Measurements from ENCODE around the gene KRT3.
"Not testable (repeated sequence)": the region's sequence is repeated elsewhere in the genome, so short reads cannot be mapped to it uniquely, and the experiment has no call there.

The KRT3 gene

DNA sequence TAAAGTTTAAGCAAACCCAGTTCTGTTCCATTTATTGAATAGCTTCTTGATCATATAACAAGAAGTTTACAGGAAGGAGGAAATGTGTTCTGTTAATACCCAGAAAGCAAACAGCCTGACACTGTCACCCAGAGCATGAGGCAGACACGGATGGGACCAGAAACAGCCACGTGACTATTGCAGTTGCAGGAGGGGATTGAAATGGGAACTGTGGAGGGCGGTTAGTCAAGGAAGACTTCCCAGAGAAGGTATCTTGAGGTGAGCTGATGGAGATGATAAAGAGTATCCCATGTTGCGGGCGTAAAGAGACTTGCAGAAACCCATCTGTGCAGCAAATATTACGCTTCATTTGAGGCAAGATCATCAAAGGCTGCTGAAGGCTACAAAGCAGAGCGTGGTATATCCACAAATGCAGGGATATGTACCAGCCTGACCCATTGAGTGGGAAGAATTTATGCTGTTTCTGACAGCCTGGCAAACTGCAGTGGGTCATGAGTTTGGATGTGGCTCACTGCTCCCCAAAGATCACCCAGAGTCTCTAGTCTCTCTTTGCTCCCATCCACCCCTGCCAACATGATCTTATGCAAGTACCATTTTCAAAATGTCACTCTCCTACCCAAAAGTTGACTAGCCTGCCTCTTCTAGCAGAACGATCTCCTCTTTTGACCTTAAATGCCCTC lies 39.5 kb downstream of the KRT3 start:
- DNase-seq = no peak

DNA sequence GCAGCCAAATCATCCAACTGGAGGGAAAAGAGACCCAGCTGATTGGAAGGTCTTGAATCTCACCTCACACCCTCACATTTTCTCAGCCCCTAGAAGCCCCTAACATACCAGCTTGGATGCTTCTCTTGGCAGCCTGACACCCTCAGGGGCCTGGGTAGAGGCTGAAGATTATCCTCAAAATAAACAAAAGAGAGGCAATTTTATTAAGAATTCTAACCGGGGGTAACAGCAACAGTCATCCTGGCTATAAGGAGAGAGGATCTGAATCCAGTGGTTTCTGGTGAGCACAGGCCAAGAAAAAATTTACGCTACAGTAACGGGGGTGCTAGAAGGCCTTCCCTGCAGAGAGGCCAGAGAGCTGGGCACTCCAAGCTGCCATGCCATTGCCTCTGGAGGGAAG lies 40.4 kb downstream of the KRT3 start:
- DNase-seq = no peak

DNA sequence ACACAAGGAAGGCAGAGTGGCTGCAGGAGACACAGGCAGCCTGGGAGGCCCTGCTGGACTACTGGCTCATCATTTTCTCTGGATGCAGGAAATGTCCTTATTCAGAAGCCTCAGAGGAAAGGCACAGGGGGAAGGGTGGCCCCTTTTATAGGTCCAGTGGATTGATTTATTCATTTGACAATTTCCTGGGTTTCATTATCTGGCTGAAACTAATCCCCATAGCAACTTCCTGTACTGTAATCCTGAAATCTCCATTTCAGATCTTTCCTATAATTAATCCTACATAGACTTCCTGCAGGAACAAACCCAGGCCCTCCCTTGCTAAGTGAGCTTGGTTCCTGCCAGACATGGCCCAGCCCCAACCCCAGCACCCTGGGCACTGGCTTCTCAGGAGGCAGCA lies 41.8 kb downstream of the KRT3 start:
- DNase-seq = no peak

DNA sequence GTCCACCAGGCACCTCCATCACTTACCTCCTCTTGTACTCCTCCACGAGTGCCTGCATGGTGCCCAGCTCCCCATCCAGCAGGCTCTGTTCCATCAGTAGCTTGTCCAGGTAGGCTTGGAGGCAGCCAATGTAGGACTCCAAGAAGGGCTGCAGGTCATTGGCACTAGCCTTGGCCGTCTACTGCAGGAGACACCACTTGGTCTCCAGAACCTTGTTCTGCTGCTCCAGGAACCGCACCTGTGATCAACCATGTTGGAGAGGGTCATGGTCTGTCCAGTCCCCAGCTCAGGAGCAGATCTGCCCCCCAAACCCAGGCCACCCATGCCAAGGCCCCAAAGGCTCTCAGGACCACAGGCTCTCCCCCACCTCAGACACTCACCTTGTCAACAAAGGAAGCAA lies 42.6 kb downstream of the KRT3 start:
- DNase-seq = no peak

DNA sequence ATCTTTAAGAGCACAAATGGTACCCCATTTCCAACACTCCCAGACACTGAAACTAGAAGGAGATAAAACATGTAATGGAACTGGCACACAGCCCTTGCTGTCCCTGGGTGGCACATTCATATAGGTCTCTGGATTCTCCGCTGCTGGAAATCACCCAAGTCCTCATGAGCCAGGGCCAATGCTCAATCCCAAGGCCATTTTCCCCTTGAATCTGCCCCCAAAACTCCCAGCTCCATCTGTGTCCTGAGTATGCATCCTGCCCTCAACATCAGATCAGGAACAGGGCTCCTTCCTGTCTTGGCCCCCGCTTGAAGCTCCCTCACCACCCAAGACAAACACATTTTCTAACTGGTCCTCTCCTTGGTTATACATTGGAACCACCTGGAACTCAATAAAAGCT lies 43.4 kb downstream of the KRT3 start:
- DNase-seq = no peak

DNA sequence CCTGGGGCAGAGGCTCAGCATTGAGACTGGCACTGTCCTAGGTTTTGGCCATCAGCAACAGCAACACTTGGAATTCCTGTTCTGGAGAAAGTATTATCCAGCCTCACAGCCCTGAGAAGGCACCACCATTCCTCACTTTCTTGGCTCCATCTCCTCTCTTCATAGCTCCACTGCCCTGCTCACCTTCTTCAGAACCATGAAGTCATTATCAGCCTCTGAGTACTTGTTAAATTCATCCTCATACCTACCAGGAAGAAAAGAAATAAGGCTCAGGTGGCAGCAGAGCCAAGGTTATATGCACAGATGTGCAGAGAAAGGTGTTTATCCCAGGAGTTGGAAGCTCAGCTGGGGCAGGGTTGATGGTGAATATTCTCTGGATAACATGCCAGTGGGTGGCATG lies 44.1 kb downstream of the KRT3 start:
- no peak for DNase-seq

DNA sequence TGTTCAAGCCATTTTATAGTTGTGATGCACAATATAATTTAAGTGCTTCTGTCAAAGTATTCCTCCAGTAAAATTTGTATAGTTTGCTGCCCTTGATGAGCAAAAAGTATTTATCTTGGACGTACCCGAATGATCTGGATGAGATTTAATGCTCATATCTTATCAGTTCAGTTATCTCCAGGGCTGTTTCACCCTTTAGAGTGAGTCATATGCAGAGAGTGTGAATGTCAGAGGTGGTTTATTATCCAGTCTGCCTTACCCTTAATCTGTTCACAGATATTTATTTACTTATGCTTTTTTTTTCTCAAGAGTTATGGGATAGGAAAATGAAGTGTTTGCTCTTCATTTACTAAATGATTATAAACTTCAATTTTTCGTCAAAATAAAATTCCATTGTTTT lies 45.4 kb downstream of the KRT3 start:
- DNase-seq = not testable (repeated sequence)

DNA sequence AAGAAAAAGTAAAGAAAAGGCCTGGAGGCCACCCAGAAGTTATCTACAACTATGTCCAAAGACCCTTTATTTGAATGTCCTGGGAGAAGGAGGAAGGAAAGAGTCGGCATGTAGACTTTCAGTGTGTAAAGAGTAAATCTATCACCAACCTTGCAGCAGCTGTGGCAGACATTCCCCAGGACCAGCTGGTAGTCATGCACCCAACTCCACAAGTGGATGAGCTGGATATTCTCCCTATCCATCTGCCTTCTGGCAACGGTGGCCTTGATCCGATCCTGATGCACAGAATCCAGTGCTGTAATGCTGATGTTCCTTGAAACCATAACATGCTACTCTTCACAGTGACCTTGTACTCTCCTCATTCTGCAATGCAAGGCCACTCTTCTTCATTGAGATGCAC lies 46.1 kb downstream of the KRT3 start:
- DNase-seq = no peak

DNA sequence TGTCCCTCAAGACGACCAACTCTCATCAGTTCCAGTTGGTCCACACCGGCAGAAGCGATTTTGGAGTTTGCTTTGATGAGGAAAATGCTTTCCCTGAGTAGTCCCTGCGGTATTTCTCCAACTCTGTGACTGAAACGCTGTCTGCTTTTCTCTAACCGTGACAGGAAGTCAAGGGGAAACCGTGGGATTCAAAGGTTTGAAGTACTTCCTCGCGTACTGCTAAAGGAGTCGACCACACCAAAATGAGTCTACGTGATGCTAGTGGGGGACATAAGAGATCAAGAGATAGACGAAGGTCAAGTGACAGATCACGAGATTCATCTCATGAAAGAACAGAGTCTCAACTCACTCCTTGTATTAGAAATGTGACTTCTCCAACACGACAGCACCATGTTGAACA lies 47.3 kb downstream of the KRT3 start:
- DNase-seq = no peak

DNA sequence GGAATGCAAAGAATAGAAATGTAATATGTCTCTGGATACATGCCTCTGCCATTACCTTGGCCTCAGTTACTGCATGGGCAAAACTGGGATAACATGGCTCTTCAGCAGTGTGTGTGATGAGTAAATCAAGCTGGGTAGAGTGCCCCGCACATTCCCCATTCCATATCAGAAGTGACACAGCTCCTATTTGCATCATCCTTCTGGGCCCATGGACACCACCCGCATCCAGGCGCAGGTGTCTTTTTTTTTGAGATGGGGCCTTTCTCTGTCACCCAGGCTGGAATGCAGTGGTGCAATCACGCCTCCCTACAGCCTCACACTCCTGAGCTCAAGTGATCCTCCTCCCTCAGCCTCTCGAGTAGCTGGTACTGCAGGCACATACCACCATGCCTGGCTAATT lies 50.4 kb downstream of the KRT3 start:
- DNase-seq = no peak

DNA sequence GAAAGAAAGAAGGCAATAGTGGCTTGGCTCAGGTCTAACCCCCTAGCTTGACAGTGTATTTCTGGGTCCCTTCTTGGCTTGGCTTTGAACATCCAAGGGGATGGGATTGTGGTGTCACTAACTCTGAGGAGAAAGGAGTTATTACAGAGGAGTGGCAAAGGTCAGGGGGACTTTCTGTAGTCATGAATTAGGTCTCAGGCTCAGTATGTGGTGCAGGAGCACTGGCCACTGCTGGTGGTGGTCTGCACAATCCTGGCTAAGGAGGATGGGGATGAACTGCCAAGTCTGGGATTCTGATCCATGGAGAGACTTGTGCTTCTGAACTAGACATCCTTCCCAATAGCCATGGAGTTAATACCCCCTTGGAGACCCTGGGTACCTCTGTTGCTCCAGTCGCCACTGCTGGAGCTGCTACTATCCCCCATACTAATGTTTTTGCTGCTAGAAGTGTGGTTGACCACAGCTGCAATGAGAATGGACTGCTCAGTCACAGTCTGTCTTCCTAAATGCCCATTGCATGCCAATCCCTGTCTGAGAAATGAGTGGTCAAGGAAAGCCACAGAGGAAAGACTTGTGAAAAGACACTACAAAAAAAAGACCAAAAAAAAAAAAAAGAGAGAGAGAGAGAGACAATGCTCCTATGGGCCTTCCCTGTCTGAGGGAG lies 51.3 kb downstream of the KRT3 start:
- DNase-seq = no peak

DNA sequence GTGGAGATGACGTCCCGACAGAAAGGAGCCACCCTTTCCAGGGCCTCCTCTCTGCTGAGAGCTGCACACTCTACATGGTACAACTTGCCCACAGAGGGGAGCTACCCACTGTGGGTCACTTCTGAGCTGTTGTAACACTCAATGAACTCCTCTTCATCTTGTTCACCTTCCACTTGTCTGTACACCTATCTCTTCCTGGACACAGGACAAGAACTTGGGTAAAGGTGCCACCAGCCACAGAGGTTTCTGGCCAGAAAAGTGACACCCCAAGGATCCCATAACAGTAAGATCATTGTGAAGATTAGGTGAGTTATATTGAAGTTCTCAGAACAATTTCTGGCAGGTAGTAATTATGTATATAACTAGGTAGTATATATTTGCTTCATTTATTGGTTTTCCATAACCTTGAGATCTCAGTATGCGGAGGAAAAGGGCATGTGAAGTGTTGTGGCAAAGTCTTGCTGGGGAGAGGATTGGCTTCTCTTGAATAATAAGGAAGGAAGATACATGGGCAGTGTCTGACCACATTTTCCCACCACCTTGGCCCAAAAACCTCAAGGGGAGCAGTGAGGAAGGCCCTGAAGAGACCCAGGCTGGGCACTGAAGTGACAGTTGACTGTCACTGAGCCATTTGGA lies 53.0 kb downstream of the KRT3 start:
- no peak for DNase-seq

DNA sequence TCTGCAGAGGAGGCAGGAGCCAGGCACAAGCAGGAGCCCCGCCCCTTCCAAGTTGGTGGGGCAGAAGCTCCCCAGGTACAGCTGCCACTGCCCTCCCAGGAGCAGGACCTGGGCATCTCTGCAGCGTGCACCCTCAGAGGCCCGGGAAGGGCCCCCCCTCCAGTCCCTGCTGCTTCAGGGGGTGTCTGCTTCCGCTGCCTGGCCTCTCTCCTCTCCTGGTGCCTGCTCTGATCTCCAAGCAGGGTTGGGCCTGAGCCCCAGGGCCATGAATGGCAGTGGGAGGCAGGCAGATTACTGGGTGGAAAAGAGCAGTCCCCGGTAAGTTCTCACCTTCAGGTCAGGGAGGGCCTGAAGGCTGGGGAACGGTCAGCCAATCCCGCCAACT lies 53.7 kb downstream of the KRT3 start:
- no peak for DNase-seq

DNA sequence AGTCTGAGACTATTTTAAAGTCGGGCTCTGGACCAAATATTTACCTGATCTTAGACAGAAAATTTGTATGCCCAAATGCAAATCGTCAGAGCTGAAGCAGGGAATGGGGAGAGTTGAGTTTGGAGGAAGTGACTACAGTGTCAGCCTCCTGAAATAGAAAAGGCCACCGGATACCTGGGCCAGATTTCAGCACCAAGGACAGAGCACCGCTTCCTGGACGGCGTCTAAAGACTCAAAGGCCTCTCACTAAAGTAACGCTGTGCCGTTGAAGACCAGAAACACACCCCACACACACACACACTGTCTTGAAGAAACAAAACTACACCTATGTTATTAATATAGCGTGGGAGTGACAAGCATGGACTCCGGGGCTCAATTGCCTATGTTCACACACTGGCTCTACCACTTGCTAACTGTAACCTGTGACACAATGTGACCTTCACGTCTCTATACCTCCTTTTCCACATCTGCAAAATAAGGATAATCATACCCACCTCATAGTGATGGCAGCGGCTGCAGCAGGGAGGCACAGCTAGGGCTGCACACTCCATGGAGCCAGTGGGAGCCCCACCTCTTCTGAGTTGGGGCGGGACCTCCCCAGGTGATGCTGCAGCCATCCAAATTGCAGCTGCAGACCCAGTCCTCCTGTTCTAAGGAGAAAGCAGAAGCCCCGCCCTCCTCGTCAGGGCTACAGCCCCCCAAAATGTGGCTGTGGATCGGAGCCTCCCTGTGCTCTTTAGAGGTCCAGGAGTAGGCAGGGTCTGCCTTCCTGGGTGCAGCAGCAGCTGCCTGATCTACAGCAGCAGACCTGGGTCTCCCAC lies 54.3 kb downstream of the KRT3 start:
- peak; percentile 34 for DNase-seq

DNA sequence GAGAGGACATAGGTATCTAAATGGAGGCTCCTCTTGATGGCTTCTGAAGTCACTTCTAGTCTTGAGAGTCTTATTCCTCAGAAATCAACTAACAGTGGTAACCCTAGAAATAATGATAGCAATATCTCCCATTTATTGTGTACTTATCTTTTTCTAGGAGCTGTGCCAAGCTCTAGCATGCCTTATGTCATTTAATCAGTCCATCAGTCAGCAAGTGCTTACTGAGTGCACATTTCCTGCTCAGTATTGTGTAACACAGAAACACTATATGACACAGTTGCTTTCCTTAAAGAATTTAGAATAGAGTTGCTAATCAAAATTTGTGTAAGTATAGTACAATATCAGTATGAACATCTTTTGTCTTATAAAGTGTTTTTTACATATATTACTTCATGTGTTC lies 55.3 kb downstream of the KRT3 start:
- DNase-seq = no peak

DNA sequence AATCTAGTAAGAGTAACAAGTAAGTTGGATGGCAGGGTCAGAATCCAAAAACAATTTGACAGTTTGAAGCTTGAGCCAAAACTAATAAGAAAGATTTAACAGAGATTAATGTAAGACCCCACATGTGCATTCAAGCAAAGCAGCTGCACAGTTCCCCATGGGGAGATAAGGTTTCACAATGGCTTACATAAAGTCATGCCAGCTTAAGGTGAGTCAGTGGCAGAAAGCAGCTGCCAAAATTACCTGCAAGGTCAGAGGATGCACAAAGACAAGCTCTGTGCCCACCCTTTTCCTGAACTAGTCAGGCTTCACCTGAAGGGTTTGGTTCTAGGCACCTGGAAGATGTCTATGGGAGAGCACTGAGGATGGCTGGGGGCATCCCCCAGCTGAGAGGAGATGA lies 56.0 kb downstream of the KRT3 start:
- no peak for DNase-seq
